T47D (cell line): Measurements from ENCODE around the gene HELZ.
A peak's percentile ranks its signal among the peaks of the same experiment; 100 is the strongest.
"Not testable (repeated sequence)": the region's sequence is repeated elsewhere in the genome, so short reads cannot be mapped to it uniquely, and the experiment has no call there.

ENCODE experiments used
- DNase-seq, 2 experiments: peaks; one replicate each; pipeline versions ENCODE4 v3.0.0 to v3.0.0-alpha.2; 2011 to 2012; ENCODE audit warnings: low read depth in 1 of 2, low spot score in 1 of 2
- JUND ChIP-seq: IDR thresholded peaks from 2 replicates; pipeline ENCODE4 v1.6.1; 2012; ENCODE audit warnings: low read depth
- in situ Hi-C: cut with HindIII; loops from 2 replicates; pipeline ENCODE4 v1.10.0; 2016; ENCODE audit warnings: low sequenced_read_pairs, low pct_unique_long_range_greater_than_20kb

The HELZ gene

GRCh38 chr17:67245073-67245693 is at the start of gene HELZ:
Gene HELZ (minus strand): TSS chr17:67245196. CDS start chr17:67218804, 26,392 bp downstream.
- no peak for TF ChIP-seq JUND
- in situ Hi-C loops: no loop called here
- peak; percentile 79 to 92 for DNase-seq

GRCh38 chr17:67293251-67294203 is 48.5 kb upstream of the HELZ start:
- peak in 1 of 2 experiments; percentile 40 for DNase-seq
- TF ChIP-seq JUND: no peak
- in situ Hi-C loops: no loop called here

- DNase-seq: peak in 1 of 2 experiments; percentile 23
- in situ Hi-C loops: no loop called here
Measured at GRCh38 chr17:67290711-67291291, 45.8 kb upstream of the HELZ start.

GRCh38 chr17:67290244-67290643 is 45.2 kb upstream of the HELZ start:
- DNase-seq: no peak
- no peak for TF ChIP-seq JUND
- in situ Hi-C loops: no loop called here

More at GRCh38 chr17:67290711-67291291, 45.8 kb upstream of the HELZ start:
- TF ChIP-seq JUND: no peak

- no peak for TF ChIP-seq JUND
- in situ Hi-C loops: no loop called here
- DNase-seq: no peak
Measured at GRCh38 chr17:67289181-67289876, 44.3 kb upstream of the HELZ start.

GRCh38 chr17:67286826-67287225 is 41.8 kb upstream of the HELZ start:
- DNase-seq, in situ Hi-C loops: not testable (repeated sequence)

- peak in 1 of 2 experiments; percentile 20 for DNase-seq
- TF ChIP-seq JUND: no peak
- in situ Hi-C loops: no loop called here
Measured at GRCh38 chr17:67285360-67285759, 40.4 kb upstream of the HELZ start.

- in situ Hi-C loops: no loop called here
- no peak for DNase-seq
- no peak for TF ChIP-seq JUND
Measured at GRCh38 chr17:67283731-67284516, 38.9 kb upstream of the HELZ start.

GRCh38 chr17:67281743-67282142 is 36.7 kb upstream of the HELZ start:
- no peak for DNase-seq
- in situ Hi-C loops: no loop called here
- TF ChIP-seq JUND: no peak

- in situ Hi-C loops: no loop called here
- no peak for TF ChIP-seq JUND
- DNase-seq: no peak
Measured at GRCh38 chr17:67281053-67281452, 36.1 kb upstream of the HELZ start.

- in situ Hi-C loops: no loop called here
- no peak for TF ChIP-seq JUND
- DNase-seq: peak in 1 of 2 experiments; percentile 89
Measured at GRCh38 chr17:67280279-67280678, 35.3 kb upstream of the HELZ start.

GRCh38 chr17:67279115-67279514 is 34.1 kb upstream of the HELZ start:
- in situ Hi-C loops: no loop called here
- DNase-seq: no peak
- no peak for TF ChIP-seq JUND
